NCI-H510A treated with DMSO at 0.1 percent for 48 hours (cell line): ENCODE measurements around the gene PRKAR1A.
"Not testable (repeated sequence)": the region's sequence is repeated elsewhere in the genome, so short reads cannot be mapped to it uniquely, and the experiment has no call there.

Source experiments
- DNase-seq: peaks from one replicate; lab custom pipeline; 2025; lab: John Stamatoyannopoulos, UW

PRKAR1A gene

GRCh38 chr17:68512247-68512959 is at the start of gene PRKAR1A:
TSS of gene PRKAR1A (plus strand) at chr17:68512430. CDS start at chr17:68515400, 2,970 bp downstream.
- DNase-seq: peak; percentile 94

- no peak for DNase-seq
Measured at GRCh38 chr17:68463211-68464019, 48.8 kb upstream of the PRKAR1A start.

DNA sequence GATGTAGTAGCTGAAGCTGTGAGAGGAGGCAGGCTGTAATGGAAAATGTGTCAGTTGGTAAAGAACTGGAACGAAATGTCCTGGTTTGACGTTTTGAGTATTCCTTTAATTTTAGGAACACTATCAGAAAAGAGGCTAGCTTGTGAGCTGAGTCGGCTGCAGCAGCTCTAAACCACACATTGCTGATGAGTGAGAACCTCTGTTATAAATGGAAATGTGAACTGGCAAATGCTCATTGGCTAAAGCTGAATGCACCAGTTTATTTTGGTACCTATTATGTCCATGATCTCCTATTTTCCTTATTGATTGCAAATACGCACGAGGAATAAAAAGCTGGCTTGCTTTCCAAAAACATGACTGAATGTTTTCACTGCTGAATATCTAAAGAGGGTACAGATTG is 43.9 kb upstream of the PRKAR1A start:
- DNase-seq: no peak

DNA sequence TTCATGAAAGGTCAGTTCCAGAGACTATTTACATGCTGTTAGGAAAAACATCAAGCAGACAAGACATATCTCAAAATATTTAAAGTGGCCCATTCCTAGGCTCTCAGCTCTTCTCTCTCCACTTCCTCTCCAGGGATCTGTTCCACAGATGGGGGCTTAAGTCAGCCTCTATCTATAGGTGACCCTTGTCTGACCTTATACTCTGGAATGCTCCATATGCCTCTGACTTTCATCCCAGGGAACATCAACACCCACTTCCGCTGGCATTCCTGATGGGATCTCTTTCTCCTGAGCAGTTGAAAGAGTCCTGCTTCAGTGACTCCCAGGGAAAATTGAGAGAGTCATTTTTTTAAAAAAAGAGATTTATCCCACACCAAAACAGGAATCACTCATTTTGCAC is 43.4 kb upstream of the PRKAR1A start:
- DNase-seq: no peak

DNA sequence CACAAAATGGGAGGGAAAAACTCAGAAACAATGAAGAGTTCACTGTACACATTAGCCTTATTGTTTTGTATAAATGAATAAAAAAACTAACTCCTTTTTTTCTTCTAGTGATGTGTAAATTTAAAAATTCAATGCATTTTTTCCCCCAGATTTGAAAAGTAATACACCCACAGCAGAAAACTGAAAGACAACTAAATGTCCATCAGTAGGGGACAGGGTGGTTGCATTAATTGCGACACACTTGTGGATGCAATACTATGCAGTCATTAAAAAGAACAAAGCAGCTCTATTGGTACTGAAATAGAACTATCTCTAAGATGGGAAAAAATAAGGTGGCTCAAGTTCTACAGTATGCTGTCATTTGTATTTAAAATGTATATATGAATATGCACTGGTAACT is 41.3 kb upstream of the PRKAR1A start:
- no peak for DNase-seq

GRCh38 chr17:68480885-68481284 is 31.3 kb upstream of the PRKAR1A start:
- no peak for DNase-seq

GRCh38 chr17:68482576-68483041 is 29.6 kb upstream of the PRKAR1A start:
- DNase-seq: no peak

DNA sequence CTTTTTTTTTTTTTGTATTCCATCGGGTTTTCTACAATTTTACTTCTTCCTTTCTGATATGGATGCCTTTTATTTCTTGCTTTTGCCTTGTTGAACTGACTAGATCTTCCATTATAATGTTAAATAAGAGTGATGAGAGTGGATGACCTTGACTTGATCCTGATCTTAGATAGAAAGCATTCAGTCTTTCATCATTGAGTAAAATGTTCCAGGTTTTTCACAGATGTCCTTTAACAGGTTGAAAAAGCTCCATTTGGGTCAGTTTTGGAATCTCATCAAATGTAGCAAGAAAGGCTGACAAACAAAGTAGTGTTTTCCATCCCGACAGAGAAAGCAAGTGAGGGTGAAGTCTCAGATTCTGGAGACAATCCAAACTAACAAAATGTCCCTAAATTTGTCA is 27.8 kb upstream of the PRKAR1A start:
- DNase-seq: no peak

DNA sequence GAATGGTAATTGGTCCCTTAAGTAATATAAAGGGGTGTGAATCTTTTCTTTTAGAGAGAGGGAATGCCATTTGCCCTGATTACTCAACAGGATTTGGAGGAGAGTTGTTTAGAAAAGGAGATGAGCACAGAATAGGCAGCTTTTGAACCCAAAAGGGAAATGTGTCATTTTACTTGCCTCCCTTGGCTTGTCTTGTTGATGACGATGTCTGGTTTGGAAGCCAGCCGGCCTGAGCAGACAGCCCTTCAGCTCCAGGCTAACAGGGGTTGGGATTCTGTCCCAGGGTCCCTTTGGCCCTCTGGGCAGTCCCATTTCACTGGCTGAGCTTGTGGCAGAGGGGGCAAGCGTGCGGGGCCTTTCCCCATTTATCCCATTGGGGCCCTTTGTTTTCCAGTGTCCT is 22.3 kb upstream of the PRKAR1A start:
- DNase-seq: no peak

GRCh38 chr17:68491381-68492231 is 20.6 kb upstream of the PRKAR1A start:
- no peak for DNase-seq

DNA sequence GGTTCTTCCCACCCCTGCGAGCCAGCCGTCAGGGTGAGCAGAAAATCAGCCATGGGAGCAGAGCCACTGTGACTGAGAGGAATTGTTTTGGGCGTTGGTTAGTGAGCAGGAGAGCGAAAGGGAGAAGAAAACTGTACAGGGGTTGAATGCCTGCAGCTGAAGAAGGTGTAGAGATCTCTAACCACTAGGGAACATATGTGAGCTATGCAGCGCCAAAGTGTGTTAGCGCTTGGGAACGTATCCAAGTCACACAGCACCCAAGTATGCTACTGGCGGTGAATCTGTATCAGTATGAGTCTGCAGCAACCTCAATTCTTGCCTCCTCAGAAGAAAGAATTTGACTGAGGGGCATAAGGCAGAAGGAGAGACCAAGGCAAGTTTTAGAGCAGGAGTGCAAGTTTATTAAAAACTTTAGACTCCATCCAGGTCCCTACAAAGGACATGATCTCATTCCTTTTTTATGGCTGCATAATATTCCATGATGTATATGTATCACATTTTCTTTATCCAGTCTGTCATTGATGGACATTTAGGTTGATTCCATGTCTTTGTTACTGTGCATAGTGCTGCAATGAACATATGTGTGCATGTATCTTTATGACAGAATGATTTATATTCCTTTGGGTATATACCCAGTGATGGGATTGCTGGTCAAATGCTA is 19.7 kb upstream of the PRKAR1A start:
- not testable (repeated sequence) for DNase-seq

GRCh38 chr17:68495081-68495480 is 17.1 kb upstream of the PRKAR1A start:
- DNase-seq: no peak

GRCh38 chr17:68497885-68498319 is 14.3 kb upstream of the PRKAR1A start:
- DNase-seq: no peak

DNA sequence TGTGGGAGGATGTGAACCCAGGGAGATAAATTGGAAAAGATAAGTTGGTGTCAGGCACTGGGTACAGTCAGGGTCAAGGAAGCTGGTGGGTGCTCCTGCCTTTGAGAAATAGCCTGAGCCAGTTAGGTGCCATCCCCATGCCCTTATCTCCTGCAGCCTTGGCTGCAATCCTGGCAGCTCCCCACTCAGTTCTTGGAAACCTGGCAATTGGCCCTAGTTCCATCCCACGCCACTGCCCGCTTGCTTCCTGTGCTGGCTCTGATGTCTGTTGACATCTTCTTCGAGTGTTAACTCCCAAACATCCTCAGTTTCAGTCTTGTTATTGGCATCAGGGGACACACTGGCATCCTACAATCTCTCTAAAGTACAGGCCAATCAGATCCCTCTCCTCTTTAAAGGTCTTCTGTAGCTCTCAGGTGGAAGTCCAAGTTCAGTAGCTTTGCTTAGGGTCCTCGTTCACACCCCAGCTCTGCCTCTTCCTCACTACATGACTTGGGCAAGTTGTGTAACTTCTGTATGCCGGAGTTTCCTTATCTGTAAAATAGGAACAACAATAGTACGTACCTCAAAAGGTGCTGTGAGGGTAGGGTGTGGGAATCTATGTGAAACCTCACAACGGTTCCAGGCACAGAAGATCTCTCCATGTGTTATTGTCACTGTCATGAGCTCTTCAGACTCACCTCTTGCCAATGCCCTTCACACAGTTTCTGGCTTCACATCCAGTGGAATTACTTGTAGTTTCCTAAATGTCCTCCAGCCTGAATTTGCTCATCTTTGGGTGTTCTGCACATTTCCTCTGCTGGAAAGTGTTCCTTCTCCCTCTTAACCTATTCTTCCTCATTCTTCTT is 13.5 kb upstream of the PRKAR1A start:
- DNase-seq: no peak

DNA sequence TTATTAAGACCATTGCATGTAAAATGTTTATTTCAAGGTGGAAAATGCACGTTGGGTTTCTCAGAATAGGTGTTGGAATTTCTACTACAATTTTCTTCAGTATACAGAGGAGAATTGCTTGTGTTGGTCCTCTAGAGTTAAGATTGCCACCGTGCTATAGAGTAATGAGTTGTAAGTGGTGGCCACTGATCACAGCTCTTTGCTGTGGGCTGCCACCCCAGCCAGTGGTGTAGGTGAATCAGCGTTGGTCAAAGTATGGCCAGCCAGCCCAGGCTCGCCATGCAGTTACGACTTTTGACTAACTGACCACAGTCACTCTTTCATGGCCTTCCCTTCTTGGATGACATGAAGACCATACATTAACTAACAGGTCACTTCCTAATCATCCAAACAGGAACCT is 12.6 kb upstream of the PRKAR1A start:
- no peak for DNase-seq

- DNase-seq: no peak
Measured at GRCh38 chr17:68501074-68501473, 11.2 kb upstream of the PRKAR1A start.

DNA sequence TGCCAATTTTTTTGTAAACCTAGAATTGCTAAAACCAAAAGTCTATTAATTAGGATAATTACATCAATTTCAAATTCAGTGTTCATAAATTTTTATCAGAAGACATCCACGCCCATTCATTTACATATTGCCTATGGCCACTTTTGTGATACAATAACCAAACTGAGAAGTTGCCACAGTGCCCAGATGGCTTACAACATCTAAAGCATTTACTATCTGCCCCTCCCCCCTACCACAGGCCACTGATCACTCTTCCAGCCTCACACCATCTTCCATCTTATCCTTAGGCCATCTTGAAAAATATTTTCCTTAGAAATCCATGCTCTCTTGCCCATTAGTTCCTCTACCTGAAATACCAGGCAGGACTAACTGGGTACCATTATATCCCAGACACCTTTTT is 6.3 kb upstream of the PRKAR1A start:
- DNase-seq: no peak

DNA sequence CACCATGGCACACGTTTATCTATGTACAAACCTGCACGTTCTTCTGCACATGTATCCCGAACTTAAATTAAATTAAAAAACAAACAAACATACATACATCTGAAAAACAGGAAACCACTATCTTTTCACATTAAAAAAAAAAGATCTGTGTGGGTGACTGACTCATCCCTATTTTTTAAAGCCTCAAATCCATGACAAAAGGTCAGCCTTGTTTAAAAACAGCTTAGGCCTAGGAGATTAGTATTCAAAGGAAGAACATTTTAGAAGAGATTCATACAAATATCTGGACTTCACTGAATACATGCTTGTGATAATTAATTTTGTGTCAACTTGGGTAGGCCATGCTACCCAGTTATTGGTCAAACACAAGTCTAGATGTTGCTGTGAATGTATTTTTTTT is 4.7 kb upstream of the PRKAR1A start:
- DNase-seq: no peak

DNA sequence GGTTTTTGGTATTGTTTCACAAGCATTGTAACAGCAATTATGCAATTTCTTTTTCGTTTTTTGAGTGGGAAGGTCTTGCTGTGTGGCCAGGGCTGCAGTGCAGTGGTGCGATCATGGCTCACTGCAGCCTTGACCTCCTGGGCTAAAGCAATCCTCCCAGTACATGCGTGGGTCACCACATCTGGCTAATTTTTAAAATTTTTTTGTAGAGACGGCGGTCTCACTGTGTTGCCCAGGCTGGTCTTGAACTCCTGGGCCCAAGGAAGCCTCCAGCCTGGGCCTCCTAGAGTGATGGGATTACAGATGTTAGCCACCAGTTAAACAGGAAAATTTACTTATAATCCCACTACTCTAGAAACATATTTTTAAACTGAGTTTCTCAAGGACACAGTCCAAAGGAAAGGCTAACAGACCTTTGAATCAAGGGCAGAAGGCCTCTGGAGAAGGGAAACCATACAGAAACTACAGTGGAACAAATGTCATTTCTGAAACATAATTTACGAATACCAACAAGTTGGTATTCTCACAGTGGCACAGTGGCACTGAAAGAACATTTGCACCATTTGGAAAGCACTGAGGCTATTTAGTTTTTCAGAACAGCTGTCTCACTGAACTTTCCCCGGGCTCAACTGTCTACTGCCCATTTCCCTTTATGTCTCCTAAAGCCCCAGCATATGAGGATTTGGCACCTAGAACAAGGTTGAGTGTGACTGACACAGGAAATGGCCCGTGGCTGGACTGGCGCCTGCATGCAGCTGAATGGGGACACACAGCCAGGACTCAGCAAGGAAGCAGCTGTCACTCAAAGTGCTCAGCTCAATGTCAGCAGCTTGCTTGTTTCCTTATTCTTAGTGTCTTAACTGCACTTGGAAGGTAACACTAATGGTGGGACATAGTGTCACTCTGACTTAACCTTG is 2.8 kb upstream of the PRKAR1A start:
- peak; percentile 97 for DNase-seq

DNA sequence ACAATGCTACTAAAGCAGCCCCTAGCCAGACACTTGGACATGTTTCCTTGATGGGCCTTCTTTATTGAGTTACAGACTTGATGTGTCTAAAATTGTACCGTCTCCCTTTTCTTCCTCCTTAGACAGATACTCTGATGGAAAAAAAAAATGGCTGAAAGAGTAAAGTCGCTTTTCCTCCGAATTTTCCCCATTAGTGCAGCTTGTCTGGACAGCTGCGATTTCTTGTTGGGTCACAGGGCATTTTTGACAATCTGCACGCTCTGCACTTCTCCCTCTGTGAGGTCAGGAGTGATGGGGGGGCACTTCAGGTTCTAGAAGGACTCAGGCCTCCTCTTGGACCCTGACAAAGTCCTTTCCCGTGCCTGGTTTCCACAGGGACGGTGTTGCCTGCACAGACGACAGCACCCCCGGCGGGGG is 968 bp upstream of the PRKAR1A start:
- no peak for DNase-seq
